Measurements from ENCODE around the gene TWIST1.

TWIST1 gene

GRCh38 chr7:19113002-19113350, 4.5 kb downstream of the TWIST1 start:
- no peak for DNase-seq (ENCODE audit: low spot score)

GRCh38 chr7:19112274-19113001, 5.0 kb downstream of the TWIST1 start:
- no peak for DNase-seq (ENCODE audit: low spot score)

GRCh38 chr7:19111474-19112273, 5.8 kb downstream of the TWIST1 start:
- no peak for DNase-seq (ENCODE audit: low spot score)

GRCh38 chr7:19110776-19111175, 6.7 kb downstream of the TWIST1 start:
- no peak for DNase-seq (ENCODE audit: low spot score)

- no peak for DNase-seq (ENCODE audit: low spot score)
Observed at GRCh38 chr7:19110026-19110730, 7.3 kb downstream of the TWIST1 start.

GRCh38 chr7:19109000-19109946, 8.2 kb downstream of the TWIST1 start:
- DNase-seq (ENCODE audit: low spot score) = no peak

GRCh38 chr7:19107356-19108146, 9.9 kb downstream of the TWIST1 start:
- no peak for DNase-seq (ENCODE audit: low spot score)

- no peak for DNase-seq (ENCODE audit: low spot score)
Observed at GRCh38 chr7:19107081-19107355, 10.4 kb downstream of the TWIST1 start.

- DNase-seq (ENCODE audit: low spot score) = no peak
Observed at GRCh38 chr7:19106241-19107080, 11.0 kb downstream of the TWIST1 start.

GRCh38 chr7:19105546-19105945, 11.9 kb downstream of the TWIST1 start:
- no peak for DNase-seq (ENCODE audit: low spot score)

- DNase-seq (ENCODE audit: low spot score) = no peak
Observed at GRCh38 chr7:19104811-19105210, 12.6 kb downstream of the TWIST1 start.

GRCh38 chr7:19102884-19103283, 14.6 kb downstream of the TWIST1 start:
- DNase-seq (ENCODE audit: low spot score) = no peak

GRCh38 chr7:19101909-19102308, 15.5 kb downstream of the TWIST1 start:
- DNase-seq (ENCODE audit: low spot score) = no peak

- DNase-seq (ENCODE audit: low spot score) = no peak
Observed at GRCh38 chr7:19101472-19101871, 16.0 kb downstream of the TWIST1 start.

- DNase-seq (ENCODE audit: low spot score) = no peak
Observed at GRCh38 chr7:19099924-19100323, 17.5 kb downstream of the TWIST1 start.

- no peak for DNase-seq (ENCODE audit: low spot score)
Observed at GRCh38 chr7:19099194-19099593, 18.2 kb downstream of the TWIST1 start.

- no peak for DNase-seq (ENCODE audit: low spot score)
Observed at GRCh38 chr7:19098510-19098909, 18.9 kb downstream of the TWIST1 start.

- no peak for DNase-seq (ENCODE audit: low spot score)
Observed at GRCh38 chr7:19097165-19098055, 20.0 kb downstream of the TWIST1 start.

- DNase-seq (ENCODE audit: low spot score) = no peak
Observed at GRCh38 chr7:19095353-19095860, 22.0 kb downstream of the TWIST1 start.
